Hepatocyte (in vitro differentiated cells): ENCODE measurements around the gene TRPM1. TPM values are rescaled to one million over a fixed set of nuclear protein-coding genes. Genes with fewer than 3 reads are reported as not detected.

Source experiments
- DNase-seq: peaks from one replicate; pipeline ENCODE4 v3.0.0-alpha.2; 2016; ENCODE audit warnings: low spot score
- H2AFZ ChIP-seq: fragments of 200-600 bp; sonication (generic); 2 replicates; pipeline ENCODE4 v1.6.0; 2016; ENCODE audit warnings: antibody characterized with exemption, mild to moderate bottlenecking
- H3K27ac ChIP-seq: fragments of 200-600 bp; sonication (generic); 2 replicates; pipeline ENCODE4 v1.5.1; 2016; ENCODE audit warnings: mild to moderate bottlenecking
- H3K27me3 ChIP-seq: fragments of 200-600 bp; sonication (generic); 2 replicates; pipeline ENCODE4 v1.6.1; 2016
- H3K36me3 ChIP-seq: fragments of 200-600 bp; sonication (generic); replicated peaks from 2 replicates; pipeline ENCODE4 v1.5.1; 2016; ENCODE audit warnings: low read depth; ENCODE audit not compliant: insufficient read depth
- H3K4me1 ChIP-seq: fragments of 200-600 bp; sonication (generic); 2 replicates; pipeline ENCODE4 v1.5.1; 2016; ENCODE audit warnings: mild to moderate bottlenecking, moderate library complexity; ENCODE audit not compliant: insufficient read depth
- H3K4me2 ChIP-seq: fragments of 200-600 bp; sonication (generic); 2 replicates; pipeline ENCODE4 v1.6.0; 2016
- H3K4me3 ChIP-seq: fragments of 200-600 bp; sonication (generic); 2 replicates; pipeline ENCODE4 v1.5.1; 2016; ENCODE audit warnings: mild to moderate bottlenecking
- H3K79me2 ChIP-seq: fragments of 200-600 bp; sonication (generic); 2 replicates; pipeline ENCODE4 v1.6.0; 2017; ENCODE audit warnings: mild to moderate bottlenecking
- H3K9me2 ChIP-seq: fragments of 200-600 bp; sonication (generic); replicated peaks from 2 replicates; pipeline ENCODE4 v1.6.0; 2017; ENCODE audit warnings: mild to moderate bottlenecking; ENCODE audit not compliant: insufficient read depth
- H3K9me3 ChIP-seq: fragments of 200-600 bp; sonication (generic); 2 replicates; pipeline ENCODE4 v1.5.1; 2016; ENCODE audit warnings: low read depth, mild to moderate bottlenecking
- H4K20me1 ChIP-seq: fragments of 200-600 bp; sonication (generic); 2 replicates; pipeline ENCODE4 v1.6.0; 2016; ENCODE audit warnings: mild to moderate bottlenecking; ENCODE audit not compliant: insufficient read depth, poor library complexity, severe bottlenecking
- EZH2 ChIP-seq: fragments of 200-600 bp; sonication (generic); IDR thresholded peaks from 2 replicates; pipeline ENCODE4 v1.6.1; 2016; ENCODE audit warnings: antibody characterized with exemption, mild to moderate bottlenecking, borderline replicate concordance
- EZH2phosphoT487 ChIP-seq: fragments of 200-600 bp; sonication (generic); IDR thresholded peaks from one replicate; pipeline ENCODE4 v1.6.1; 2018; ENCODE audit warnings: antibody characterized with exemption, mild to moderate bottlenecking, low read depth, moderate library complexity; ENCODE audit not compliant: unreplicated experiment, severe bottlenecking
- WGBS: methylation state at CpG from one replicate; pipeline ENCODE4 v1.1.6; 2016; ENCODE audit warnings: low lambda C conversion rate; ENCODE audit errors: missing lambda C conversion rate; 5-methylcytosine and 5-hydroxymethylcytosine counted together
- polyA plus RNA-seq: library from polyadenylated mRNA; unstranded; fragments of >200 nt; fragmentation: Nextera tagmentation; extraction: Ambion mirVana; gene quantifications from 2 replicates; pipeline ENCODE4 v1.2.1, GENCODE V29; 2016
- total RNA-seq: library from RNA; depleted of rRNA; stranded (reverse); fragments of >200 nt; gene quantifications from 2 replicates; pipeline ENCODE4 v1.2.3, GENCODE V29; 2014
- TF ChIP-seq, protein P1 (sequence below): fragments of 200-600 bp; sonication (generic); IDR thresholded peaks from 2 replicates; pipeline ENCODE4 v1.5.1; 2016; ENCODE audit warnings: antibody characterized with exemption, mild to moderate bottlenecking; ENCODE audit not compliant: poor library complexity

Gene TRPM1
- total and polyA plus RNA-seq, 2 experiments from 2014 or later: not detected

- Histone ChIP-seq H3K4me1 (no peaks in the 10 kb centered on the region), H2AFZ (no peak overlapping the region), H3K4me2 (no peak overlapping the region), H3K27me3 (no peaks in the 10 kb centered on the region), H3K27ac (no peak overlapping the region), H3K9me3 (no peaks in the 10 kb centered on the region), H3K79me2 (no peaks in the 10 kb centered on the region), H4K20me1 (no peaks in the 10 kb centered on the region), H3K9me2 (no peaks in the 10 kb centered on the region), H3K36me3 (no peaks in the 10 kb centered on the region), H3K4me3 (no peak overlapping the region)
- no peak for DNase-seq
- TF ChIP-seq EZH2 (no peak), EZH2phosphoT487 (no peak)
- TF ChIP-seq, protein P1, sequence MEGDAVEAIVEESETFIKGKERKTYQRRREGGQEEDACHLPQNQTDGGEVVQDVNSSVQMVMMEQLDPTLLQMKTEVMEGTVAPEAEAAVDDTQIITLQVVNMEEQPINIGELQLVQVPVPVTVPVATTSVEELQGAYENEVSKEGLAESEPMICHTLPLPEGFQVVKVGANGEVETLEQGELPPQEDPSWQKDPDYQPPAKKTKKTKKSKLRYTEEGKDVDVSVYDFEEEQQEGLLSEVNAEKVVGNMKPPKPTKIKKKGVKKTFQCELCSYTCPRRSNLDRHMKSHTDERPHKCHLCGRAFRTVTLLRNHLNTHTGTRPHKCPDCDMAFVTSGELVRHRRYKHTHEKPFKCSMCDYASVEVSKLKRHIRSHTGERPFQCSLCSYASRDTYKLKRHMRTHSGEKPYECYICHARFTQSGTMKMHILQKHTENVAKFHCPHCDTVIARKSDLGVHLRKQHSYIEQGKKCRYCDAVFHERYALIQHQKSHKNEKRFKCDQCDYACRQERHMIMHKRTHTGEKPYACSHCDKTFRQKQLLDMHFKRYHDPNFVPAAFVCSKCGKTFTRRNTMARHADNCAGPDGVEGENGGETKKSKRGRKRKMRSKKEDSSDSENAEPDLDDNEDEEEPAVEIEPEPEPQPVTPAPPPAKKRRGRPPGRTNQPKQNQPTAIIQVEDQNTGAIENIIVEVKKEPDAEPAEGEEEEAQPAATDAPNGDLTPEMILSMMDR: no peak
- 96% methylated on average over 4 of the region's 4 CpGs for WGBS
Observed at GRCh38 chr15:31041610-31042009, 59.9 kb downstream of the TRPM1 start.

- Histone ChIP-seq H3K4me3 (no peak overlapping the region), H3K4me2 (no peak overlapping the region), H2AFZ (no peak overlapping the region), H3K79me2 (no peaks in the 10 kb centered on the region), H3K27ac (no peak overlapping the region), H3K4me1 (no peaks in the 10 kb centered on the region), H3K9me3 (no peaks in the 10 kb centered on the region), H4K20me1 (no peaks in the 10 kb centered on the region), H3K9me2 (no peaks in the 10 kb centered on the region), H3K36me3 (no peaks in the 10 kb centered on the region), H3K27me3 (no peaks in the 10 kb centered on the region)
- DNase-seq: no peak
- 97% methylated on average over 8 of the region's 8 CpGs for WGBS
- no peak for TF ChIP-seq EZH2
- TF ChIP-seq, protein P1: no peak
- TF ChIP-seq EZH2phosphoT487: no peak
Observed at GRCh38 chr15:31040611-31041010, 60.9 kb downstream of the TRPM1 start.

DNA sequence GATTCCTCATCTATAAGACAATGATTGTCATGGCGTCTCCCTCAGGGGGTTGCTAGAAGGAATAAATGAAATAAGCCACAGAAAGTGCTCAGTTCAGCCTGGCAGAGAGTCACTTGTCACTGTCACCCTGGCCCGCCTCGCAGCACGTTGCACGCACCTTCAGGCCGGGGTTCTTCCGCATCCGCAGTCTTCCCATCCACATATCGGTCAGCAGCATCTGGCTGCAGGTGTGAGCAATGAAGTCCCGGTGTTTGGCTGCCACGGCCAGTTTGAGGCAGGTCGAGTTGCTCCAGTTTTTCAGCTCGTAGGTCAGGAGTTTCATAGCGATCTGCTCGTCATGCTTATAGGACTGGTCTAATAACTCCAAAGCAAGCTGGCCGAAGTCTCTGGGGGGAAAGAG, 61.6 kb downstream of the TRPM1 start:
- no peak for DNase-seq
- Histone ChIP-seq H3K27me3 (no peaks in the 10 kb centered on the region), H2AFZ (no peak overlapping the region), H3K36me3 (no peaks in the 10 kb centered on the region), H3K4me3 (no peak overlapping the region), H3K9me2 (no peaks in the 10 kb centered on the region), H3K27ac (no peak overlapping the region), H3K79me2 (no peaks in the 10 kb centered on the region), H3K9me3 (no peaks in the 10 kb centered on the region), H3K4me2 (no peak overlapping the region), H4K20me1 (no peaks in the 10 kb centered on the region), H3K4me1 (no peaks in the 10 kb centered on the region)
- TF ChIP-seq EZH2phosphoT487 (no peak), EZH2 (no peak)
- TF ChIP-seq, protein P1: no peak
- whole genome bisulfite sequencing: 94% methylated on average over 16 of the region's 16 CpGs

GRCh38 chr15:31037731-31038477, 63.6 kb downstream of the TRPM1 start:
- TF ChIP-seq, protein P1: no peak
- no peak for TF ChIP-seq EZH2phosphoT487
- TF ChIP-seq EZH2: no peak
- 90% methylated on average over 10 of the region's 10 CpGs for WGBS
- H3K9me3 ChIP-seq: no peaks in the 10 kb centered on the region
- no peak overlapping the region for H3K4me3 ChIP-seq
- H3K79me2 ChIP-seq: no peaks in the 10 kb centered on the region
- peaks cover 3% of the 10 kb centered on the region for H3K4me1 ChIP-seq
- no peaks in the 10 kb centered on the region for H4K20me1 ChIP-seq
- H3K27ac ChIP-seq: no peak overlapping the region
- H3K4me2 ChIP-seq: no peak overlapping the region
- no peak for DNase-seq
- H2AFZ ChIP-seq: no peak overlapping the region
- H3K9me2 ChIP-seq: no peaks in the 10 kb centered on the region
- H3K36me3 ChIP-seq: no peaks in the 10 kb centered on the region
- no peaks in the 10 kb centered on the region for H3K27me3 ChIP-seq
